ENCODE measurements around the gene PPP1R13B. TPM values are rescaled to one million over a fixed set of nuclear protein-coding genes. Genes with fewer than 3 reads are reported as not detected.

Gene PPP1R13B
- total RNA-seq, 1 donor from 2014 or later, result 63.9 TPM

- Mint-ChIP-seq H3K9me3 (ENCODE audit: unreplicated experiment) (no peaks in the 10 kb centered on the region), H3K36me3 (ENCODE audit: low read depth, unreplicated experiment) (peaks cover 32% of the 10 kb centered on the region), H3K27ac (ENCODE audit: unreplicated experiment) (no peak overlapping the region), H3K27me3 (ENCODE audit: unreplicated experiment) (peaks cover 3% of the 10 kb centered on the region), H3K4me1 (ENCODE audit: unreplicated experiment) (no peaks in the 10 kb centered on the region), H3K4me3 (ENCODE audit: unreplicated experiment) (no peak overlapping the region)
- DNase-seq (ENCODE audit: low spot score), result no peak
- TF ChIP-seq CTCF (IDR thresholded peaks at IDR 0.05; ENCODE audit: unreplicated experiment), result no peak
Measured at GRCh38 chr14:103686831-103687485, 160.4 kb downstream of the PPP1R13B start.

- TF ChIP-seq CTCF (IDR thresholded peaks at IDR 0.05; ENCODE audit: unreplicated experiment), result no peak
- DNase-seq (ENCODE audit: low spot score), result no peak
- Mint-ChIP-seq H3K9me3 (ENCODE audit: unreplicated experiment) (no peaks in the 10 kb centered on the region), H3K27ac (ENCODE audit: unreplicated experiment) (peak overlapping the region; percentile 72), H3K4me3 (ENCODE audit: unreplicated experiment) (peak overlapping the region; percentile 0), H3K36me3 (ENCODE audit: low read depth, unreplicated experiment) (peaks cover 34% of the 10 kb centered on the region), H3K4me1 (ENCODE audit: unreplicated experiment) (no peaks in the 10 kb centered on the region), H3K27me3 (ENCODE audit: unreplicated experiment) (peaks cover 3% of the 10 kb centered on the region)
Measured at GRCh38 chr14:103685276-103686211, 161.8 kb downstream of the PPP1R13B start.

- no peak for DNase-seq (ENCODE audit: low spot score)
- Mint-ChIP-seq H3K36me3 (ENCODE audit: low read depth, unreplicated experiment) (peaks cover 35% of the 10 kb centered on the region), H3K9me3 (ENCODE audit: unreplicated experiment) (no peaks in the 10 kb centered on the region), H3K4me3 (ENCODE audit: unreplicated experiment) (no peak overlapping the region), H3K27me3 (ENCODE audit: unreplicated experiment) (peaks cover 2% of the 10 kb centered on the region), H3K4me1 (ENCODE audit: unreplicated experiment) (no peaks in the 10 kb centered on the region), H3K27ac (ENCODE audit: unreplicated experiment) (no peak overlapping the region)
- TF ChIP-seq CTCF (IDR thresholded peaks at IDR 0.05; ENCODE audit: unreplicated experiment), result no peak
Measured at GRCh38 chr14:103684871-103685270, 162.5 kb downstream of the PPP1R13B start.

GRCh38 chr14:103684471-103684870 lies 162.9 kb downstream of the PPP1R13B start:
- H3K4me3 Mint-ChIP-seq (ENCODE audit: unreplicated experiment), result no peak overlapping the region
- H3K36me3 Mint-ChIP-seq (ENCODE audit: low read depth, unreplicated experiment), result peaks cover 35% of the 10 kb centered on the region

More at GRCh38 chr14:103684471-103684870, 162.9 kb downstream of the PPP1R13B start:
- no peaks in the 10 kb centered on the region for H3K4me1 Mint-ChIP-seq (ENCODE audit: unreplicated experiment)
- no peaks in the 10 kb centered on the region for H3K9me3 Mint-ChIP-seq (ENCODE audit: unreplicated experiment)
- no peak for DNase-seq (ENCODE audit: low spot score)
- TF ChIP-seq CTCF (IDR thresholded peaks at IDR 0.05; ENCODE audit: unreplicated experiment), result no peak
- peaks cover under 1% of the 10 kb centered on the region for H3K27me3 Mint-ChIP-seq (ENCODE audit: unreplicated experiment)
- no peak overlapping the region for H3K27ac Mint-ChIP-seq (ENCODE audit: unreplicated experiment)

Other genes with a start within 250 kb of the PPP1R13B start
- gene KLC1, start 218.4 kb downstream of the PPP1R13B start, total RNA-seq (ENCODE audit: unreplicated experiment), result 220 TPM
- 10.2 TPM for gene XRCC3, start 132.1 kb downstream of the PPP1R13B start, total RNA-seq (ENCODE audit: unreplicated experiment)
- gene ZFYVE21, start 131.8 kb downstream of the PPP1R13B start, total RNA-seq (ENCODE audit: unreplicated experiment), result 48.1 TPM
- gene TDRD9, start 80.9 kb upstream of the PPP1R13B start, total RNA-seq (ENCODE audit: unreplicated experiment), result not detected
- gene RD3L, start 95.0 kb upstream of the PPP1R13B start, total RNA-seq (ENCODE audit: unreplicated experiment), result not detected
- gene ASPG, start 238.1 kb upstream of the PPP1R13B start, total RNA-seq (ENCODE audit: unreplicated experiment), result 1.2 TPM

All from endothelial cell (in vitro differentiated cells).